HG03025 (cell line): ENCODE data around the gene FAM180B.
"Not testable (repeated sequence)": the region's sequence is repeated elsewhere in the genome, so short reads cannot be mapped to it uniquely, and the experiment has no call there.

Source experiments
- ATAC-seq: cut with Tn5 transposase; IDR thresholded peaks from one replicate; pipeline ENCODE4 v1.9.1; 2021; ENCODE audit warnings: mild to moderate bottlenecking, moderate library complexity; ENCODE audit not compliant: unreplicated experiment, low FRiP score

Gene FAM180B

GRCh38 chr11:47593934-47594855 is 7.7 kb downstream of the FAM180B start, which contains the start of gene C1QTNF4:
Gene C1QTNF4 (minus strand): TSS chr11:47594411. CDS start chr11:47590810, 3,601 bp downstream.
- no peak for ATAC-seq

- ATAC-seq: no peak
These were observed 8.6 kb downstream of the FAM180B start for GRCh38 chr11:47595029-47595428.

- no peak for ATAC-seq
These were observed 9.5 kb downstream of the FAM180B start for GRCh38 chr11:47595967-47596366.

GRCh38 chr11:47599902-47600301 is 13.4 kb downstream of the FAM180B start:
- no peak for ATAC-seq

- ATAC-seq: no peak
These were observed 16.8 kb downstream of the FAM180B start for GRCh38 chr11:47603295-47603694.

- no peak for ATAC-seq
These were observed 19.4 kb downstream of the FAM180B start for GRCh38 chr11:47605921-47606320.

GRCh38 chr11:47606731-47607130 is 20.3 kb downstream of the FAM180B start:
- ATAC-seq: no peak

- ATAC-seq: no peak
These were observed 20.9 kb downstream of the FAM180B start for GRCh38 chr11:47607380-47607779.

- ATAC-seq: no peak
These were observed 23.2 kb downstream of the FAM180B start for GRCh38 chr11:47609675-47610074.

- peak; percentile 88 for ATAC-seq
These were observed 24.9 kb downstream of the FAM180B start for GRCh38 chr11:47611348-47611794.

GRCh38 chr11:47615249-47615648 is 28.8 kb downstream of the FAM180B start:
- ATAC-seq: no peak

- no peak for ATAC-seq
These were observed 30.4 kb downstream of the FAM180B start for GRCh38 chr11:47616726-47617416.

- ATAC-seq: no peak
These were observed 30.9 kb downstream of the FAM180B start for GRCh38 chr11:47617417-47617809.

GRCh38 chr11:47620836-47621378 is 34.4 kb downstream of the FAM180B start:
- no peak for ATAC-seq

- no peak for ATAC-seq
These were observed 39.8 kb downstream of the FAM180B start for GRCh38 chr11:47626234-47626633.

- no peak for ATAC-seq
These were observed 41.5 kb downstream of the FAM180B start for GRCh38 chr11:47628026-47628425.

- no peak for ATAC-seq
These were observed 45.0 kb downstream of the FAM180B start for GRCh38 chr11:47631473-47631872.

- ATAC-seq: not testable (repeated sequence)
These were observed 49.9 kb downstream of the FAM180B start for GRCh38 chr11:47636331-47636730.
